GM12878 (cell line): ENCODE data around the gene BNIP2.

Experiments
- EZH2 ChIP-seq: IDR thresholded peaks from 2 replicates; pipeline ENCODE4 v1.6.1; 2012; ENCODE audit warnings: low read depth, mild to moderate bottlenecking, control low read depth, inconsistent platforms, low read length, borderline replicate concordance; ENCODE audit not compliant: control insufficient read depth
- NFYB ChIP-seq: IDR thresholded peaks from 2 replicates; pipeline ENCODE4 v1.6.1; 2011; ENCODE audit warnings: low read depth, mild to moderate bottlenecking, low read length, improper control_type of control experiment, moderate library complexity; ENCODE audit not compliant: insufficient read depth
- POLR2AphosphoS5 ChIP-seq: IDR thresholded peaks from 2 replicates; pipeline ENCODE4 v1.6.1; 2011; ENCODE audit warnings: mild to moderate bottlenecking, low read length, inconsistent platforms
- RFX5 ChIP-seq: IDR thresholded peaks from 2 replicates; pipeline ENCODE4 v1.6.1; 2011; ENCODE audit warnings: low read depth, low read length, improper control_type of control experiment
- ZNF24 ChIP-seq: fragments of 450-650 bp; IDR thresholded peaks from 2 replicates; pipeline ENCODE4 v1.6.1; 2017; ENCODE audit warnings: antibody characterized with exemption, mild to moderate bottlenecking
- TF ChIP-seq, protein P1 (sequence below): IDR thresholded peaks from 2 replicates; pipeline ENCODE4 v1.6.1; 2012; ENCODE audit warnings: low read depth, low read length, improper control_type of control experiment
- TF ChIP-seq, protein P2 (sequence below): IDR thresholded peaks from 2 replicates; pipeline ENCODE4 v1.6.1; 2012; ENCODE audit warnings: mild to moderate bottlenecking, low read depth, low read length
- TF ChIP-seq, protein P3 (sequence below), 3 experiments: IDR thresholded peaks in 2 of 3; conservative IDR thresholded peaks in 1 of 3; 2 replicates each; pipeline ENCODE4 v1.5.1; 2011; ENCODE audit warnings: low read depth in 3 of 3, low read length in 3 of 3, mild to moderate bottlenecking in 3 of 3, control low read depth in 2 of 3, moderate library complexity in 2 of 3, inconsistent platforms in 1 of 3, mixed read lengths in 1 of 3; ENCODE audit not compliant: control insufficient read depth in 2 of 3, insufficient read depth in 1 of 3; ENCODE audit errors: extremely low read depth in 1 of 3

DNA sequence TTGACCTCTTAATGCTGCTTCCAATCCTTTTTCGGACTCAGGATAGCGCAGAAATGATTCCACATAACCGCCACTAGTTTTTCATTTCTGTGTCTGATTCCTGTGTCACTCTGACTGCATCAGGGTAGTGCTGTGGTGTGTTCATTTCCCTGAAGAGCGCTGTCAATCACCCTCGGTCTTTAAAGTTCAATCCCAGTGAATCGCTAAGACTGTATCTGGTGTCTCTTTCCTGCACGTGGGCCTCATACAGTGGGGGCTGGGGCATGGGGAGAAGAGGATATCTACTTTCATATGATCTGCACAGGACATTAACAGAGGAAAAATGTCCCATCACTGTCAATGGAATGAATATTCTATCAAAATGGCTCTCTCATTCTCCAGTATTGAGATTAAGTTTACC lies 32.9 kb upstream of the BNIP2 start:
- TF ChIP-seq NFYB = no peak
- TF ChIP-seq ZNF24 = no peak
- TF ChIP-seq, protein P1, sequence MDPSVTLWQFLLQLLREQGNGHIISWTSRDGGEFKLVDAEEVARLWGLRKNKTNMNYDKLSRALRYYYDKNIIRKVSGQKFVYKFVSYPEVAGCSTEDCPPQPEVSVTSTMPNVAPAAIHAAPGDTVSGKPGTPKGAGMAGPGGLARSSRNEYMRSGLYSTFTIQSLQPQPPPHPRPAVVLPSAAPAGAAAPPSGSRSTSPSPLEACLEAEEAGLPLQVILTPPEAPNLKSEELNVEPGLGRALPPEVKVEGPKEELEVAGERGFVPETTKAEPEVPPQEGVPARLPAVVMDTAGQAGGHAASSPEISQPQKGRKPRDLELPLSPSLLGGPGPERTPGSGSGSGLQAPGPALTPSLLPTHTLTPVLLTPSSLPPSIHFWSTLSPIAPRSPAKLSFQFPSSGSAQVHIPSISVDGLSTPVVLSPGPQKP = no peak
- TF ChIP-seq, protein P2, sequence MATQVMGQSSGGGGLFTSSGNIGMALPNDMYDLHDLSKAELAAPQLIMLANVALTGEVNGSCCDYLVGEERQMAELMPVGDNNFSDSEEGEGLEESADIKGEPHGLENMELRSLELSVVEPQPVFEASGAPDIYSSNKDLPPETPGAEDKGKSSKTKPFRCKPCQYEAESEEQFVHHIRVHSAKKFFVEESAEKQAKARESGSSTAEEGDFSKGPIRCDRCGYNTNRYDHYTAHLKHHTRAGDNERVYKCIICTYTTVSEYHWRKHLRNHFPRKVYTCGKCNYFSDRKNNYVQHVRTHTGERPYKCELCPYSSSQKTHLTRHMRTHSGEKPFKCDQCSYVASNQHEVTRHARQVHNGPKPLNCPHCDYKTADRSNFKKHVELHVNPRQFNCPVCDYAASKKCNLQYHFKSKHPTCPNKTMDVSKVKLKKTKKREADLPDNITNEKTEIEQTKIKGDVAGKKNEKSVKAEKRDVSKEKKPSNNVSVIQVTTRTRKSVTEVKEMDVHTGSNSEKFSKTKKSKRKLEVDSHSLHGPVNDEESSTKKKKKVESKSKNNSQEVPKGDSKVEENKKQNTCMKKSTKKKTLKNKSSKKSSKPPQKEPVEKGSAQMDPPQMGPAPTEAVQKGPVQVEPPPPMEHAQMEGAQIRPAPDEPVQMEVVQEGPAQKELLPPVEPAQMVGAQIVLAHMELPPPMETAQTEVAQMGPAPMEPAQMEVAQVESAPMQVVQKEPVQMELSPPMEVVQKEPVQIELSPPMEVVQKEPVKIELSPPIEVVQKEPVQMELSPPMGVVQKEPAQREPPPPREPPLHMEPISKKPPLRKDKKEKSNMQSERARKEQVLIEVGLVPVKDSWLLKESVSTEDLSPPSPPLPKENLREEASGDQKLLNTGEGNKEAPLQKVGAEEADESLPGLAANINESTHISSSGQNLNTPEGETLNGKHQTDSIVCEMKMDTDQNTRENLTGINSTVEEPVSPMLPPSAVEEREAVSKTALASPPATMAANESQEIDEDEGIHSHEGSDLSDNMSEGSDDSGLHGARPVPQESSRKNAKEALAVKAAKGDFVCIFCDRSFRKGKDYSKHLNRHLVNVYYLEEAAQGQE = no peak
- no peak for TF ChIP-seq EZH2
- no peak for TF ChIP-seq RFX5
- TF ChIP-seq, protein P3, sequence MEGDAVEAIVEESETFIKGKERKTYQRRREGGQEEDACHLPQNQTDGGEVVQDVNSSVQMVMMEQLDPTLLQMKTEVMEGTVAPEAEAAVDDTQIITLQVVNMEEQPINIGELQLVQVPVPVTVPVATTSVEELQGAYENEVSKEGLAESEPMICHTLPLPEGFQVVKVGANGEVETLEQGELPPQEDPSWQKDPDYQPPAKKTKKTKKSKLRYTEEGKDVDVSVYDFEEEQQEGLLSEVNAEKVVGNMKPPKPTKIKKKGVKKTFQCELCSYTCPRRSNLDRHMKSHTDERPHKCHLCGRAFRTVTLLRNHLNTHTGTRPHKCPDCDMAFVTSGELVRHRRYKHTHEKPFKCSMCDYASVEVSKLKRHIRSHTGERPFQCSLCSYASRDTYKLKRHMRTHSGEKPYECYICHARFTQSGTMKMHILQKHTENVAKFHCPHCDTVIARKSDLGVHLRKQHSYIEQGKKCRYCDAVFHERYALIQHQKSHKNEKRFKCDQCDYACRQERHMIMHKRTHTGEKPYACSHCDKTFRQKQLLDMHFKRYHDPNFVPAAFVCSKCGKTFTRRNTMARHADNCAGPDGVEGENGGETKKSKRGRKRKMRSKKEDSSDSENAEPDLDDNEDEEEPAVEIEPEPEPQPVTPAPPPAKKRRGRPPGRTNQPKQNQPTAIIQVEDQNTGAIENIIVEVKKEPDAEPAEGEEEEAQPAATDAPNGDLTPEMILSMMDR (IDR thresholded peaks at IDR 0.05 in 2 of 3, conservative IDR thresholded peaks at IDR 0.05 in 1 of 3; ENCODE audit: control insufficient read depth in 2 of 3, extremely low read depth in 1 of 3, insufficient read depth in 1 of 3, low read depth in 3 of 3, low read length in 3 of 3) = no peak
- no peak for TF ChIP-seq POLR2AphosphoS5
